ENCODE measurements around the gene GAGE12J. TPM values are rescaled to one million over a fixed set of nuclear protein-coding genes. Genes with fewer than 3 reads are reported as not detected.

Gene GAGE12J
- total and polyA plus RNA-seq, 9 of the 15 experiments (the other 6 are each of a cell fraction or from before 2014, with no cell fraction given), result 0.20 to 0.84 (median 0.64) TPM; not detected in 5

GRCh38 chrX:49276671-49277534 lies 44.9 kb upstream of the GAGE12J start (continued):
- TF ChIP-seq CREB3L1 (IDR thresholded peaks at IDR 0.05; ENCODE audit: borderline replicate concordance, low read depth) (no peak), ZNF766 (CRISPR knock-in tag; conservative IDR thresholded peaks at IDR 0.05) (no peak), ZNF639 (CRISPR knock-in tag; conservative IDR thresholded peaks at IDR 0.05 in 1 of 2, IDR thresholded peaks at IDR 0.05 in 1 of 2) (no peak), RNF2 (IDR thresholded peaks at IDR 0.05) (no peak), FIP1L1 (IDR thresholded peaks at IDR 0.05; ENCODE audit: low read depth, low read length, poor library complexity, severe bottlenecking) (no peak), NELFE (IDR thresholded peaks at IDR 0.05; ENCODE audit: insufficient read depth, insufficient read length) (no peak), RB1 (IDR thresholded peaks at IDR 0.05; ENCODE audit: low read depth) (no peak), BRCA1 (IDR thresholded peaks at IDR 0.05) (no peak), BRCA1 (CRISPR knock-in tag; IDR thresholded peaks at IDR 0.05) (no peak), ZNF253 (CRISPR knock-in tag; conservative IDR thresholded peaks at IDR 0.05) (no peak)

All from K562 (cell line).